GM20000 (cell line): Measurements from ENCODE around the gene NFATC4.
A peak's percentile ranks its signal among the peaks of the same experiment; 100 is the strongest.

ENCODE experiments used
- DNase-seq: peaks from one replicate; pipeline ENCODE4 v3.0.0; 2012; ENCODE audit warnings: low spot score
- CTCF ChIP-seq: IDR thresholded peaks from 2 replicates; pipeline ENCODE4 v1.5.1; 2012; ENCODE audit warnings: mild to moderate bottlenecking, control low read depth; ENCODE audit errors: extremely low read depth, missing control alignments

NFATC4 gene

GRCh38 chr14:24334431-24335291, 33.3 kb upstream of the NFATC4 start, which contains the start of gene ADCY4:
ADCY4 (minus strand) TSS chr14:24335071; CDS start chr14:24334652, 419 bp downstream.
- TF ChIP-seq CTCF, result no peak
- DNase-seq, result peak; percentile 39

GRCh38 chr14:24335461-24336171, 32.4 kb upstream of the NFATC4 start:
- peak; percentile 6 for DNase-seq
- no peak for TF ChIP-seq CTCF

GRCh38 chr14:24337144-24337823, 30.7 kb upstream of the NFATC4 start:
- no peak for DNase-seq
- TF ChIP-seq CTCF, result no peak

GRCh38 chr14:24337824-24338175, 30.2 kb upstream of the NFATC4 start:
- no peak for TF ChIP-seq CTCF
- no peak for DNase-seq

GRCh38 chr14:24338843-24339242, 29.1 kb upstream of the NFATC4 start:
- no peak for DNase-seq
- TF ChIP-seq CTCF, result no peak

- TF ChIP-seq CTCF, result no peak
- peak; percentile 82 for DNase-seq
These were observed 28.5 kb upstream of the NFATC4 start, which contains the start of gene RIPK3 for GRCh38 chr14:24339284-24340151. RIPK3 (minus strand) TSS chr14:24339991; CDS start chr14:24339826, 165 bp downstream.
